ENCODE measurements around the gene ST6GALNAC3. TPM values are rescaled to one million over a fixed set of nuclear protein-coding genes. Genes with fewer than 3 reads are reported as not detected.

ST6GALNAC3 gene
- total RNA-seq, 1 experiment from 2014 or later: 2.2 TPM

- TF ChIP-seq TCF7L2 (IDR thresholded peaks at IDR 0.05; ENCODE audit: borderline replicate concordance, extremely low read depth, insufficient read depth, insufficient read length) (no peak), CBX3 (IDR thresholded peaks at IDR 0.05; ENCODE audit: low read depth) (no peak), JUND (IDR thresholded peaks at IDR 0.05) (no peak), CTCF (IDR thresholded peaks at IDR 0.05 in 2 of 3, conservative IDR thresholded peaks at IDR 0.05 in 1 of 3; ENCODE audit: borderline replicate concordance in 1 of 3, insufficient read depth in 1 of 3, low read depth in 2 of 3, low read length in 2 of 3) (no peak), ZNF274 (IDR thresholded peaks at IDR 0.05; ENCODE audit: low read depth, low read length) (no peak), EZH2phosphoT487 (IDR thresholded peaks at IDR 0.05; ENCODE audit: borderline replicate concordance) (no peak), ZBTB33 (IDR thresholded peaks at IDR 0.05; ENCODE audit: extremely low read depth, insufficient replicate concordance, low read length) (no peak), CEBPB (IDR thresholded peaks at IDR 0.05; ENCODE audit: low read depth) (no peak), ATF3 (IDR thresholded peaks at IDR 0.05) (no peak), FOSL1 (IDR thresholded peaks at IDR 0.05; ENCODE audit: low read depth) (no peak), MAX (IDR thresholded peaks at IDR 0.05) (no peak), EZH2 (IDR thresholded peaks at IDR 0.05) (no peak), RAD21 (IDR thresholded peaks at IDR 0.05; ENCODE audit: low read depth) (no peak), YY1 (IDR thresholded peaks at IDR 0.05; ENCODE audit: extremely low read depth, insufficient replicate concordance, low read depth, low read length) (no peak)
- no peak overlapping the region for H3K27ac ChIP-seq (ENCODE audit: low read depth, low read length)
- CTCF ChIA-PET: no interaction called here
- DNase-seq (ENCODE audit: low read depth, low spot score) (no peak), ATAC-seq (no peak)
- no peaks in the 10 kb centered on the region for H3K9me2 ChIP-seq (ENCODE audit: insufficient read depth)
- no peaks in the 10 kb centered on the region for H3K79me2 ChIP-seq (ENCODE audit: insufficient read depth, low read length)
- no peaks in the 10 kb centered on the region for H3K4me1 ChIP-seq (ENCODE audit: control insufficient read depth in 1 of 2, insufficient read depth in 2 of 2, low read length in 2 of 2)
- RAD21 ChIA-PET (ENCODE audit: low non-redundant PET in 1 of 2, low total read pairs in 2 of 2, uncharacterized antibody in 2 of 2, unreplicated experiment in 2 of 2): no interaction called here
- intact Hi-C loops (cut with micrococcal nuclease): no loop called here
- H3K4me2 ChIP-seq (ENCODE audit: low read length): no peak overlapping the region
- H3K4me3 ChIP-seq (replicated peaks in 1 of 2; ENCODE audit: low read depth in 1 of 2, low read length in 2 of 2): no peak overlapping the region
- no peak overlapping the region for H2AFZ ChIP-seq (ENCODE audit: low read depth, low read length, poor library complexity, severe bottlenecking)
- H4K20me1 ChIP-seq (ENCODE audit: insufficient read depth): no peaks in the 10 kb centered on the region
- no TSS peak for BruUV-seq (replicated peaks)
- no peak overlapping the region for H3K9ac ChIP-seq (ENCODE audit: low read length)
- no peaks in the 10 kb centered on the region for H3K36me3 ChIP-seq (ENCODE audit: control insufficient read depth in 1 of 2, insufficient read depth in 2 of 2, low read length in 2 of 2)
- no peaks in the 10 kb centered on the region for H3K9me3 ChIP-seq (ENCODE audit: control insufficient read depth in 1 of 2, insufficient read depth in 1 of 2, low read depth in 1 of 2, low read length in 2 of 2)
- no peaks in the 10 kb centered on the region for H3K27me3 ChIP-seq (ENCODE audit: insufficient read depth, low read length)
- POLR2A ChIA-PET: no interaction called here
Measured at GRCh38 chr1:76128096-76128495, 53.5 kb downstream of the ST6GALNAC3 start.

Data from HCT116 (cell line).